ENCODE measurements around the gene OTOP3. TPM values are rescaled to one million over a fixed set of nuclear protein-coding genes. Genes with fewer than 3 reads are reported as not detected.
"Not testable (repeated sequence)": the region's sequence is repeated elsewhere in the genome, so short reads cannot be mapped to it uniquely, and the experiment has no call there.

OTOP3 gene
- total and polyA plus RNA-seq, 2 of the 4 experiments (the other 2 are of a cell fraction), result not detected

DNA sequence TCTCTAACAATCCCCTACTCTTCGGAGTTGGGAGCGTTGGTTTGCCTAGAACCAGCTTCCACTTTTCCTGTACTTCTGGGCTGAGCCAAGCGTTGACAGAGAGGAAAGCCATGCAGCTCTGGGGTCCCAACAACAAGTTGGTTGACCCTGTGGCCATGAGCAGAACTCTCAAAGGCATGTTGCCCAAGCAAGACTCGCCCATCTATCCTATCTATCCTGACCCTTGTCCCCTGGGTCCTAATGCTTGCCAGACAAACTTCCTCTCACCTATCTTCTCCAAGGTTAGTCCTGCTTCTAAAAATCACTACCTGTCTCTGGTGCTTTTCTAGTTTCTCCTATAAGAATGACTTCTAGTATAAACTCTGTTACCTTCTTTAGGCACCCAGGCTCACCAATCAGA, 26.6 kb upstream of the OTOP3 start:
- H3K18ac ChIP-seq (ENCODE audit: low read depth, low read length); H3K27ac ChIP-seq (ENCODE audit: insufficient read depth, low read length); intact Hi-C loops (cut with micrococcal nuclease); H3K4me1 ChIP-seq (ENCODE audit: control insufficient read depth, insufficient read depth, low read length); H3K27me3 ChIP-seq (ENCODE audit: control insufficient read depth, insufficient read depth, low read length); H2BK120ac ChIP-seq (ENCODE audit: low read depth, low read length); H4K5ac ChIP-seq (ENCODE audit: low read depth, low read length); dilution Hi-C loops (cut with HindIII; ENCODE audit: low sequenced_read_pairs, unreplicated experiment); H2AK9ac ChIP-seq (replicated peaks; ENCODE audit: low read depth, low read length, poor library complexity); H4K91ac ChIP-seq (ENCODE audit: insufficient read depth, low read depth, low read length); H3K9me3 ChIP-seq (ENCODE audit: control insufficient read depth, insufficient read depth, low read length); in situ Hi-C loops (cut with MboI; ENCODE audit: low sequenced_read_pairs); H3K14ac ChIP-seq (replicated peaks; ENCODE audit: low read depth, low read length); H3K56ac ChIP-seq (ENCODE audit: extremely low read depth, insufficient read depth, low read length); POLR2A ChIA-PET (ENCODE audit: unreplicated experiment); H3K36me3 ChIP-seq (ENCODE audit: control insufficient read depth, insufficient read depth, low read length); H2BK15ac ChIP-seq (ENCODE audit: low read depth, low read length); H3K4ac ChIP-seq (ENCODE audit: low read depth, low read length); H4K20me1 ChIP-seq (ENCODE audit: insufficient read depth, low read length); H2BK20ac ChIP-seq (ENCODE audit: low read depth, low read length); H2BK5ac ChIP-seq (ENCODE audit: low read depth, low read length, poor library complexity, severe bottlenecking); H3K9me1 ChIP-seq (ENCODE audit: insufficient read depth, low read length); H3K4me3 ChIP-seq (ENCODE audit: insufficient read depth, low read depth, low read length); H3K79me1 ChIP-seq (ENCODE audit: low read depth in 1 of 2, low read length in 2 of 2); DNase-seq; H2AFZ ChIP-seq (replicated peaks; ENCODE audit: low read length, poor library complexity); ATAC-seq (ENCODE audit: low read depth); CTCF ChIA-PET; H4K8ac ChIP-seq (ENCODE audit: low read depth in 2 of 2, low read length in 2 of 2); H3K4me2 ChIP-seq (ENCODE audit: low read depth, low read length); BruUV-seq (replicated peaks); H3K9ac ChIP-seq (ENCODE audit: low read depth, low read length); H2AK5ac ChIP-seq (ENCODE audit: low read depth, low read length); H3K23ac ChIP-seq (ENCODE audit: low read depth, low read length): not testable (repeated sequence)
- WGBS, 2 experiments (ENCODE audit: extremely low coverage in 2 of 2, insufficient read length in 1 of 2), result 17% methylated on average over 1 of the region's 4 CpGs; no CpG with 5 or more reads in 1 of the 2 experiments

DNA sequence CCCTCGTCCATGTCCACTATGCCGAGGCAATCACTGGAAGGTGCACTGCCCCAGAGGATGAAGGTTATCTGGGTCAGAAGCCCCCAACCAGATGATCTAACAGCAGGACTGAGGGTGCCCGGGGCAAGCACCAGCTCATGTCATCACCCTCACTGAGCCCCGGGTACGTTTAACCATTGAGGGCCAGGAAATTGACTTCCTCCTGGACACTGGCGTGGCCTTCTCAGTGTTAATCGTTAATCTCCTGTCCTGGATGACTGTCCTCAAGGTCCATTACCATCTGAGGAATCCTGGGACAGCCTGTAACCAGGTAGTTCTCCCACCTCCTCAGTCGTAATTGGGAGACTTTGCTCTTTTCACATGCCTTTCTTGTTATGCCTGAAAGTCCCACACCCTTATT, 24.3 kb upstream of the OTOP3 start:
- H2BK120ac ChIP-seq (ENCODE audit: low read depth, low read length); intact Hi-C loops (cut with micrococcal nuclease); CTCF ChIA-PET; H4K91ac ChIP-seq (ENCODE audit: insufficient read depth, low read depth, low read length); H2BK15ac ChIP-seq (ENCODE audit: low read depth, low read length); H4K20me1 ChIP-seq (ENCODE audit: insufficient read depth, low read length); H2BK20ac ChIP-seq (ENCODE audit: low read depth, low read length); H3K18ac ChIP-seq (ENCODE audit: low read depth, low read length); H3K9ac ChIP-seq (ENCODE audit: low read depth, low read length); H3K23ac ChIP-seq (ENCODE audit: low read depth, low read length); POLR2A ChIA-PET (ENCODE audit: unreplicated experiment); H3K4ac ChIP-seq (ENCODE audit: low read depth, low read length); H3K36me3 ChIP-seq (ENCODE audit: control insufficient read depth, insufficient read depth, low read length); H3K27ac ChIP-seq (ENCODE audit: insufficient read depth, low read length); H3K79me1 ChIP-seq (ENCODE audit: low read depth in 1 of 2, low read length in 2 of 2); ATAC-seq (ENCODE audit: low read depth); H3K9me3 ChIP-seq (ENCODE audit: control insufficient read depth, insufficient read depth, low read length); in situ Hi-C loops (cut with MboI; ENCODE audit: low sequenced_read_pairs); H3K4me2 ChIP-seq (ENCODE audit: low read depth, low read length); H3K4me3 ChIP-seq (ENCODE audit: insufficient read depth, low read depth, low read length); H3K56ac ChIP-seq (ENCODE audit: extremely low read depth, insufficient read depth, low read length); H2BK5ac ChIP-seq (ENCODE audit: low read depth, low read length, poor library complexity, severe bottlenecking); H4K5ac ChIP-seq (ENCODE audit: low read depth, low read length); H2AK5ac ChIP-seq (ENCODE audit: low read depth, low read length); H2AK9ac ChIP-seq (replicated peaks; ENCODE audit: low read depth, low read length, poor library complexity); H3K9me1 ChIP-seq (ENCODE audit: insufficient read depth, low read length); H3K27me3 ChIP-seq (ENCODE audit: control insufficient read depth, insufficient read depth, low read length); BruUV-seq (replicated peaks); H3K14ac ChIP-seq (replicated peaks; ENCODE audit: low read depth, low read length); H4K8ac ChIP-seq (ENCODE audit: low read depth in 2 of 2, low read length in 2 of 2); DNase-seq; H3K4me1 ChIP-seq (ENCODE audit: control insufficient read depth, insufficient read depth, low read length); H2AFZ ChIP-seq (replicated peaks; ENCODE audit: low read length, poor library complexity); dilution Hi-C loops (cut with HindIII; ENCODE audit: low sequenced_read_pairs, unreplicated experiment): not testable (repeated sequence)
- 19% methylated on average over 2 of the region's 8 CpGs; no CpG with 5 or more reads in 1 of the 2 experiments for WGBS, 2 experiments (ENCODE audit: extremely low coverage in 2 of 2, insufficient read length in 1 of 2)
